Measurements from ENCODE around the gene GNG14. TPM values are rescaled to one million over a fixed set of nuclear protein-coding genes. Genes with fewer than 3 reads are reported as not detected.

GNG14 gene
- total and polyA plus RNA-seq, 8 donors, result not detected

DNA sequence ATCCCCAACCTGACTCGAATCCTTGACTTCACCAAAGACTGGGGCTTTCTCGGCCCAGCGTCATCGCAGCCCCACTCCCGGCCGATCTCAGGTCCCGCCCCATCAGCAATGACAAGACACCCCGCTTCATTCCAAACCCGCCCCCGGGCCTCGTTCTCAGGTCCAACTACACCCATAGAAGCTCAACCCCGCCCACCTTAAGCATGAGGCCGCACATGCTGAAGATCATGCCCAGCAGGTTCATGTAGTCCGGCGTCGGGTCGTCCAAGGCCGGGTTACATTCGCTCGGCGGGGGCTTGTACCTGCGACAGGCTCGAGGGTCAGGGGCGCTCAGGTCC is 18.9 kb upstream of the GNG14 start:
- no peak for FAIRE-seq
- peak overlapping the region; percentile 76 to 96 (median 94) for H3K4me3 ChIP-seq
- intact Hi-C loops (cut with DNase I), result no loop called here
- 0% methylated on average over 24 of the region's 24 CpGs for WGBS, 2 donors
- DNase-seq, result peak in 4 of 6 donors; percentile 45 to 84 (median 52)
- H3K27me3 ChIP-seq, result no peaks in the 10 kb centered on the region
- H3K9me3 ChIP-seq, result no peaks in the 10 kb centered on the region
- peak overlapping the region; percentile 82 to 97 (median 94) for H3K27ac ChIP-seq
- peak; percentile 3 to 15 (median 10) for ATAC-seq
- TF ChIP-seq, protein P1, sequence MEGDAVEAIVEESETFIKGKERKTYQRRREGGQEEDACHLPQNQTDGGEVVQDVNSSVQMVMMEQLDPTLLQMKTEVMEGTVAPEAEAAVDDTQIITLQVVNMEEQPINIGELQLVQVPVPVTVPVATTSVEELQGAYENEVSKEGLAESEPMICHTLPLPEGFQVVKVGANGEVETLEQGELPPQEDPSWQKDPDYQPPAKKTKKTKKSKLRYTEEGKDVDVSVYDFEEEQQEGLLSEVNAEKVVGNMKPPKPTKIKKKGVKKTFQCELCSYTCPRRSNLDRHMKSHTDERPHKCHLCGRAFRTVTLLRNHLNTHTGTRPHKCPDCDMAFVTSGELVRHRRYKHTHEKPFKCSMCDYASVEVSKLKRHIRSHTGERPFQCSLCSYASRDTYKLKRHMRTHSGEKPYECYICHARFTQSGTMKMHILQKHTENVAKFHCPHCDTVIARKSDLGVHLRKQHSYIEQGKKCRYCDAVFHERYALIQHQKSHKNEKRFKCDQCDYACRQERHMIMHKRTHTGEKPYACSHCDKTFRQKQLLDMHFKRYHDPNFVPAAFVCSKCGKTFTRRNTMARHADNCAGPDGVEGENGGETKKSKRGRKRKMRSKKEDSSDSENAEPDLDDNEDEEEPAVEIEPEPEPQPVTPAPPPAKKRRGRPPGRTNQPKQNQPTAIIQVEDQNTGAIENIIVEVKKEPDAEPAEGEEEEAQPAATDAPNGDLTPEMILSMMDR (IDR thresholded peaks at IDR 0.05), result no peak
- H3K4me1 ChIP-seq, result peaks cover 4 to 29% (median 7%) of the 10 kb centered on the region in 3 donors
- H3K36me3 ChIP-seq, result peaks cover 0 to 6% (median under 1%) of the 10 kb centered on the region in 3 donors

DNA sequence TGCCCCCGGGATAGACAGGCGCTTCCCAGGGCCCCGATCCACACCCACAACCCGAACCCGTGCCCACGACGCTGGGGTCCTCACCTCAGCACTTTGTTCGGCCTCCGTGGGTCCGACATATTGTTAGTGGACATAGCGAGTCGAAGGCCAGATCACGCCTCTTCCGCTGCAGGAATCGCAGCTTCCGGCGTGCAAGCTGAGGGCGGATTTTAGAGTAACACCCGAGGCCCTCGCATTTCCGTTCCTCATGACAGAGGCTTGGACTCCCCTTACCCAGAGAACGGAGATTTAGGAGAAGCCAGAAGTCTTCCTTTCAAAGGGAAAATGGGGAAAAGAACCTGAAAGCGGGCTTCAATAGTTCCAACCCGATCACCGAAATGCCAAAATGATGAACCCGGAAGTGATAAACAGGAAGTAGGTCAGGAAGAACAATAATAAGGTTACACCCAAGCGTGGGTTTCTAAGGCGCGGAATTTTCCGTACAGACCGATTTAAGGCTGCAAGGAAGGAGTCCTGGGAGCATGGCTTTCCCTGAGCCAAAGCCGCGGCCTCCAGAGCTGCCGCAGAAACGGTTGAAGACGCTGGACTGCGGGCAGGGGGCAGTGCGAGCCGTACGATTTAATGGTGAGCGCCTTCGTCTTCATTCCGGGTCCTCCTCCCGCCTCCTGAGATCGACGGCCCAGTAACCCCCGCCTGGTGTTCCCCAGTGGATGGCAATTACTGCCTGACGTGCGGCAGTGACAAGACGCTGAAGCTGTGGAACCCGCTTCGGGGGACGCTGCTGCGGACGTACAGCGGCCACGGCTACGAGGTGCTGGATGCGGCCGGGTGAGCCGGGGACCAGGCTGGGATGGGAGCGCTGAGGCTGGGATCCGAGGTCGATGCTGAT is 18.3 kb upstream of the GNG14 start:
- WGBS, 2 donors, result 0 to 1% methylated on average over 64 of the region's 64 CpGs
- peak; percentile 73 to 90 (median 80) for DNase-seq
- H3K4me1 ChIP-seq, result peaks cover 4 to 29% (median 7%) of the 10 kb centered on the region in 3 donors
- TF ChIP-seq, protein P1 (IDR thresholded peaks at IDR 0.05), result no peak
- intact Hi-C loops (cut with DNase I), result loop anchor here in 2 of 3 donors (5.0 to 10.0 kb wide), 2 partner anchors 102 to 105 kb away; no protein-coding TSS in a partner anchor
- H3K4me3 ChIP-seq, result peak overlapping the region; percentile 76 to 96 (median 94)
- H3K27ac ChIP-seq, result peak overlapping the region; percentile 82 to 97 (median 94)
- ATAC-seq, result peak; percentile 74 to 81 (median 80)
- peaks cover 0 to 11% (median 5%) of the 10 kb centered on the region in 3 donors for H3K36me3 ChIP-seq
- no peaks in the 10 kb centered on the region for H3K27me3 ChIP-seq
- FAIRE-seq, result no peak
- H3K9me3 ChIP-seq, result no peaks in the 10 kb centered on the region

DNA sequence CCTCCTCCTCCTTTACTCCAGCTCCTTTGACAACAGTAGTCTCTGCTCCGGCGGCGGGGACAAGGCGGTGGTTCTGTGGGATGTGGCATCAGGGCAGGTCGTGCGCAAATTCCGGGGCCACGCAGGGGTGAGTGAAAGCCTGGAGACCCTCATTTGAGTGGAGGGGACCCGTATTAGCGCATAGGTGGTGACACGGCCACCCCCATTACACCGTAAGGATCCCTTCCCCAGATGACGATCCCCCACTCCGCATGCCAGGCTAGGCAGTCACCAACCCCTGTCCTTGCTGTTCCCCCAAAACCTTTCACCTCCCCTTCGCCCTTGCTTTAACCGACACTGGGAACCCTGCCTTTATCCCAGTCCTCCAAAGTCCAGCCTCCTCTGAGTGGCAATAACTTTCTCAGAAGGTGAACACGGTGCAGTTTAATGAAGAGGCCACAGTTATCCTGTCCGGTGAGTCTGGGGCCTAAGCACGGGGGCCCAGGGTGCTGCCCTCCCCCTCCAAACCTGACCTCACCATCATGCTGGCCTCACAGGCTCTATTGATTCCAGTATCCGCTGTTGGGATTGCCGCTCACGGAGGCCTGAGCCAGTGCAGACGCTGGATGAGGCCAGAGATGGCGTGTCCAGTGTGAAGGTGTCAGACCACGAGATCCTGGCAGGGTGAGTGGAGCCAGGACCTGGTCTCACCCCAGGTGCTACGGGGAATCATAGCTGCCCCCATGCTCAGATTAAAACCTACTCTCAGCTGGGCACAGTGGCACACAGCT is 17.5 kb upstream of the GNG14 start:
- Histone ChIP-seq H3K9me3 (no peaks in the 10 kb centered on the region), H3K27me3 (no peaks in the 10 kb centered on the region), H3K4me3 (peak overlapping the region; percentile 76 to 96 (median 94)), H3K4me1 (peaks cover 4 to 29% (median 7%) of the 10 kb centered on the region in 3 donors), H3K36me3 (peaks cover 3 to 16% (median 5%) of the 10 kb centered on the region in 3 donors), H3K27ac (peak overlapping the region in 2 of 4 donors; percentile 92 to 95)
- 27 to 33% methylated on average over 25 to 26 of the region's 26 CpGs for WGBS, 2 donors
- ATAC-seq (no peak), DNase-seq (no peak), FAIRE-seq (no peak)
- TF ChIP-seq, protein P1 (IDR thresholded peaks at IDR 0.05), result no peak
- intact Hi-C loops (cut with DNase I), result loop anchor here in 2 of 3 donors (5.0 to 10.0 kb wide), 2 partner anchors 103 to 106 kb away; no protein-coding TSS in a partner anchor

DNA sequence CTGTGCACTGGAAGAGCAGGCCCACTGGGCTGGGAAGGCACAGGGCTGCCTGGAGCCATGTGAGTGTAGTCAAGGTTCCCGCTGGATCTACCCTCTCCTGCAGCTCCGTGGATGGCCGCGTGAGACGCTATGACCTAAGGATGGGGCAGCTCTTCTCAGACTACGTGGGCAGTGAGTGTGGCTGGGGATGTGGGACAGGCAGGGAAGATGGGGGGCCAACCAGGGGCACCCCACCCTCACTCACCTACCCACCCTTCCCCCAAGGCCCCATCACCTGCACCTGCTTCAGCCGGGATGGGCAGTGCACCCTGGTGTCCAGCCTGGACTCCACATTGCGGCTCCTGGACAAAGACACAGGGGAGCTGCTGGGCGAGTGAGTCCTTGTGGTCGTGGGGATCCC is 15.1 kb upstream of the GNG14 start:
- Histone ChIP-seq H3K27ac (no peak overlapping the region), H3K36me3 (peaks cover 3 to 25% (median 16%) of the 10 kb centered on the region in 3 donors), H3K27me3 (no peaks in the 10 kb centered on the region), H3K4me3 (no peak overlapping the region), H3K4me1 (peaks cover 4 to 17% (median 7%) of the 10 kb centered on the region in 3 donors), H3K9me3 (no peaks in the 10 kb centered on the region)
- TF ChIP-seq, protein P1 (IDR thresholded peaks at IDR 0.05), result no peak
- DNase-seq, result no peak
- intact Hi-C loops (cut with DNase I), result loop anchor here in 2 of 3 donors (5.0 to 10.0 kb wide), 2 partner anchors 105 to 108 kb away; no protein-coding TSS in a partner anchor
- no peak for ATAC-seq
- FAIRE-seq, result no peak
- WGBS, 2 donors, result 66 to 75% methylated on average over 10 of the region's 10 CpGs

Data from pancreas (tissue), 10 donors.